ENCODE measurements around the gene AGAP2.

- TF ChIP-seq EZH2 (IDR thresholded peaks at IDR 0.05; ENCODE audit: borderline replicate concordance, insufficient read depth, low read depth, low read length, poor library complexity, severe bottlenecking), result no peak
- TF ChIP-seq, protein P1, sequence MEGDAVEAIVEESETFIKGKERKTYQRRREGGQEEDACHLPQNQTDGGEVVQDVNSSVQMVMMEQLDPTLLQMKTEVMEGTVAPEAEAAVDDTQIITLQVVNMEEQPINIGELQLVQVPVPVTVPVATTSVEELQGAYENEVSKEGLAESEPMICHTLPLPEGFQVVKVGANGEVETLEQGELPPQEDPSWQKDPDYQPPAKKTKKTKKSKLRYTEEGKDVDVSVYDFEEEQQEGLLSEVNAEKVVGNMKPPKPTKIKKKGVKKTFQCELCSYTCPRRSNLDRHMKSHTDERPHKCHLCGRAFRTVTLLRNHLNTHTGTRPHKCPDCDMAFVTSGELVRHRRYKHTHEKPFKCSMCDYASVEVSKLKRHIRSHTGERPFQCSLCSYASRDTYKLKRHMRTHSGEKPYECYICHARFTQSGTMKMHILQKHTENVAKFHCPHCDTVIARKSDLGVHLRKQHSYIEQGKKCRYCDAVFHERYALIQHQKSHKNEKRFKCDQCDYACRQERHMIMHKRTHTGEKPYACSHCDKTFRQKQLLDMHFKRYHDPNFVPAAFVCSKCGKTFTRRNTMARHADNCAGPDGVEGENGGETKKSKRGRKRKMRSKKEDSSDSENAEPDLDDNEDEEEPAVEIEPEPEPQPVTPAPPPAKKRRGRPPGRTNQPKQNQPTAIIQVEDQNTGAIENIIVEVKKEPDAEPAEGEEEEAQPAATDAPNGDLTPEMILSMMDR (IDR thresholded peaks at IDR 0.05), result no peak
These were observed 49.6 kb downstream of the AGAP2 start for GRCh38 chr12:57688931-57689330.
